ENCODE measurements around the gene UTP25.
A peak's percentile ranks its signal among the peaks of the same experiment; 100 is the strongest.

Gene UTP25

GRCh38 chr1:209805875-209806760 is 21.7 kb upstream of the UTP25 start, which contains the start of gene IRF6:
TSS of gene IRF6 (minus strand) at chr1:209806142. CDS start at chr1:209801413, 4,729 bp downstream.
- peak; percentile 54 for DNase-seq (ENCODE audit: low read depth)

- no peak for DNase-seq (ENCODE audit: low read depth)
Measured at GRCh38 chr1:209807509-209807908, 20.3 kb upstream of the UTP25 start.

- no peak for DNase-seq (ENCODE audit: low read depth)
Measured at GRCh38 chr1:209808059-209808581, 19.7 kb upstream of the UTP25 start.

- DNase-seq (ENCODE audit: low read depth) = no peak
Measured at GRCh38 chr1:209809611-209810010, 18.2 kb upstream of the UTP25 start.

GRCh38 chr1:209810783-209811182 is 17.0 kb upstream of the UTP25 start:
- DNase-seq (ENCODE audit: low read depth) = no peak

- DNase-seq (ENCODE audit: low read depth) = no peak
Measured at GRCh38 chr1:209813902-209814301, 13.9 kb upstream of the UTP25 start.

- no peak for DNase-seq (ENCODE audit: low read depth)
Measured at GRCh38 chr1:209815490-209815889, 12.3 kb upstream of the UTP25 start.

GRCh38 chr1:209815931-209816341 is 11.8 kb upstream of the UTP25 start:
- DNase-seq (ENCODE audit: low read depth) = no peak

GRCh38 chr1:209816923-209817322 is 10.8 kb upstream of the UTP25 start:
- DNase-seq (ENCODE audit: low read depth) = no peak

- DNase-seq (ENCODE audit: low read depth) = no peak
Measured at GRCh38 chr1:209817691-209818090, 10.1 kb upstream of the UTP25 start.

- no peak for DNase-seq (ENCODE audit: low read depth)
Measured at GRCh38 chr1:209819058-209819457, 8.7 kb upstream of the UTP25 start.

- no peak for DNase-seq (ENCODE audit: low read depth)
Measured at GRCh38 chr1:209820986-209821385, 6.8 kb upstream of the UTP25 start.

GRCh38 chr1:209822706-209823105 is 5.1 kb upstream of the UTP25 start:
- no peak for DNase-seq (ENCODE audit: low read depth)

GRCh38 chr1:209823143-209824041 is 4.4 kb upstream of the UTP25 start:
- no peak for DNase-seq (ENCODE audit: low read depth)

- DNase-seq (ENCODE audit: low read depth) = no peak
Measured at GRCh38 chr1:209825591-209826434, 2.0 kb upstream of the UTP25 start.

GRCh38 chr1:209829716-209830115 is 1.9 kb downstream of the UTP25 start:
- DNase-seq (ENCODE audit: low read depth) = no peak

- no peak for DNase-seq (ENCODE audit: low read depth)
Measured at GRCh38 chr1:209830722-209831121, 3.0 kb downstream of the UTP25 start.

- DNase-seq (ENCODE audit: low read depth) = no peak
Measured at GRCh38 chr1:209831615-209832014, 3.8 kb downstream of the UTP25 start.

- no peak for DNase-seq (ENCODE audit: low read depth)
Measured at GRCh38 chr1:209835782-209836298, 8.1 kb downstream of the UTP25 start.

- DNase-seq (ENCODE audit: low read depth) = no peak
Measured at GRCh38 chr1:209837671-209838070, 9.9 kb downstream of the UTP25 start.

- no peak for DNase-seq (ENCODE audit: low read depth)
Measured at GRCh38 chr1:209838537-209838936, 10.8 kb downstream of the UTP25 start.
